HUES64 (cell line): ENCODE measurements around the gene BTBD2.

ENCODE experiments used
- H3K27ac ChIP-seq: 2 replicates; pipeline ENCODE4 v1.7.0; 2013; ENCODE audit warnings: low read depth, low read length, inconsistent platforms
- H3K27me3 ChIP-seq: 2 replicates; pipeline ENCODE4 v1.6.1; 2013; ENCODE audit warnings: mild to moderate bottlenecking, low read length; ENCODE audit not compliant: insufficient read depth
- H3K36me3 ChIP-seq: 2 replicates; pipeline ENCODE4 v1.6.1; 2013; ENCODE audit warnings: mild to moderate bottlenecking, low read length; ENCODE audit not compliant: insufficient read depth
- H3K4me1 ChIP-seq: 2 replicates; pipeline ENCODE4 v1.6.1; 2013; ENCODE audit warnings: mild to moderate bottlenecking, low read length, moderate library complexity; ENCODE audit not compliant: insufficient read depth
- H3K4me3 ChIP-seq: 2 replicates; pipeline ENCODE4 v1.5.1; 2013; ENCODE audit warnings: mild to moderate bottlenecking, low read length, moderate library complexity
- H3K9ac ChIP-seq: 2 replicates; pipeline ENCODE4 v1.6.1; 2013; ENCODE audit warnings: mild to moderate bottlenecking, low read depth, low read length
- H3K9me3 ChIP-seq: 2 replicates; pipeline ENCODE4 v1.6.1; 2013; ENCODE audit warnings: low read depth, low read length; ENCODE audit not compliant: insufficient read depth
- WGBS: fragments of 150-250, 120-280 bp; methylation state at CpG from one replicate; pipeline ENCODE4 v1.1.7; 2013; ENCODE audit warnings: missing lambda C conversion rate; 5-methylcytosine and 5-hydroxymethylcytosine counted together

The BTBD2 gene

DNA sequence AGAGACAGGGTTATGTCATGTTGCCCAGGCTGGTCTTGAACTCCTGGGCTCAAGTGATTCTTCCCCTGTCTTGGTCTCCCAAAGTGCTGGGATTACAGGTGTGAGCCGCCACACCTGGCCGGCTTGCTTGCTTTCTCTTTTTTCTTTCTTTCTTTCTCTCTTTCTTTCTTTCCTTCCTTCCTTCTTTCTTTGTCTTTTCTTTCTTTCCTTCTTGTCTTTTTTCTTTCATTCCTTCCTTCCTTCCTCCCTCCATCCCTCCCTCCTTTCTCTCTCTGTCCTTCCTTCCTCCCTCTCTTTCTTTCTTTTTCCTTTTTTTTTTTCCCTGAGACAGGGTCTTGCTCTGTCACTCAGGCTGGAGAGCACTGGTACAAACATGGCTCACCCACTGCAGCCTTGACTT lies 6.8 kb upstream of the BTBD2 start:
- no peak overlapping the region for H3K27ac ChIP-seq
- 97% methylated on average over 2 of the region's 2 CpGs for WGBS
- H3K9ac ChIP-seq: no peak overlapping the region
- no peaks in the 10 kb centered on the region for H3K36me3 ChIP-seq
- no peaks in the 10 kb centered on the region for H3K4me1 ChIP-seq
- no peaks in the 10 kb centered on the region for H3K27me3 ChIP-seq
- H3K4me3 ChIP-seq: no peak overlapping the region
- peaks cover 4% of the 10 kb centered on the region; the same call in 1 of the 2 replicates for H3K9me3 ChIP-seq

DNA sequence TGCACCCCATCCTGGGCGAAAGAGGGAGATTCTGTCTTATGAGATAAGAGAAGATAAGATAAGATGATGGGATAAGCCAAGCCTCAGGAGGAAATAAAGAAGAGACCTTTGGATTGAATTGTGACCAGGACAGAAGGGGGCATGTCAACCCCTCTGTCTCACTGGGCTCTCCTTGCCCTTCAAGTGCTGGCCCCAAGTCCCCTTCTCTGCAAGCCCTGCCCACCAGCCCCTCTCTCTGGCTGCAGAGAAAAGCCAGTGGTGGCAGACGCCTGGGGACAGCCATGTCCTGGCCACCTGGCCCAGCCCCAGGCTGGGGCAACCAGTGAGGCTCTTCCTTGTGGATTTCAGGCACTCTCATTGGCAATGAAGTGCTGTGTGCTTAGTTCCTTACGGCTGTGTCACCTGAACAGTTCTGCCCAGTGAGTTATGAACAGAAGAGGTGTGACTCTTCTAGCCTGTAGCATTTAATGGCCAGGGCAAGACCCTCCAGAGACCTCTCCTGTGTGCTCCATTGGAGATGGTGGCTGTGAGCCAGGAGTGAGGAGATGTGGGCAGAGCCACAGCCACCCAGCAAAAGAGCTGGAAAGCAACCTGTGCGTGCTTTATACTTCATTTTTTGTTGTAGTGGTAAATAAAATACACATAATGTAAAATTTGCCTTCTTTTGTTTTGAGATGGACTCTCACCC lies 6.1 kb upstream of the BTBD2 start:
- Histone ChIP-seq H3K27ac (no peak overlapping the region), H3K27me3 (no peaks in the 10 kb centered on the region), H3K36me3 (no peaks in the 10 kb centered on the region), H3K4me1 (no peaks in the 10 kb centered on the region), H3K9me3 (peaks cover 4% of the 10 kb centered on the region; the same call in 1 of the 2 replicates), H3K9ac (no peak overlapping the region), H3K4me3 (no peak overlapping the region)
- 83% methylated on average over 4 of the region's 4 CpGs for WGBS

DNA sequence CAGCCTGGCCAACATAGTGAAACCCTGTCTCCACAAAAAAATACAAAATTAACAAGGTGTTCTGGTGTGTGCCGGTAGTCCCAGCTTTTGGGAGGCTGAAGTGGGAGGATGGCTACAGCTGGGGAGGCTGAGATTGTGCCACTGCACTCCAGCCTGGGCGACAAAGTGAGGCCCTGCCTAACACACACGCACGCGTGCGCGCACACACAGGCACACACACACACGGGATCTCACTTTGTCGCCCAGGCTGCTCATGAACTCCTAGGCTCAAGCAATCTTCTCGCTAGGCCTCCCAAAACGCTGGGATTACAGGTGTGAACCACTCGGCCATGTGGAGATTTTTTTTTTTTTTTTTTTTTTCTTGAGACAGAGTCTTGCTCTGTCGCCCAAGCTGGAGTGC lies 3.2 kb upstream of the BTBD2 start:
- no peaks in the 10 kb centered on the region for H3K4me1 ChIP-seq
- no peak overlapping the region for H3K4me3 ChIP-seq
- H3K9me3 ChIP-seq: no peaks in the 10 kb centered on the region
- no peaks in the 10 kb centered on the region for H3K36me3 ChIP-seq
- WGBS: 91% methylated on average over 12 of the region's 13 CpGs
- H3K27me3 ChIP-seq: no peaks in the 10 kb centered on the region
- H3K9ac ChIP-seq: no peak overlapping the region
- no peak overlapping the region for H3K27ac ChIP-seq

DNA sequence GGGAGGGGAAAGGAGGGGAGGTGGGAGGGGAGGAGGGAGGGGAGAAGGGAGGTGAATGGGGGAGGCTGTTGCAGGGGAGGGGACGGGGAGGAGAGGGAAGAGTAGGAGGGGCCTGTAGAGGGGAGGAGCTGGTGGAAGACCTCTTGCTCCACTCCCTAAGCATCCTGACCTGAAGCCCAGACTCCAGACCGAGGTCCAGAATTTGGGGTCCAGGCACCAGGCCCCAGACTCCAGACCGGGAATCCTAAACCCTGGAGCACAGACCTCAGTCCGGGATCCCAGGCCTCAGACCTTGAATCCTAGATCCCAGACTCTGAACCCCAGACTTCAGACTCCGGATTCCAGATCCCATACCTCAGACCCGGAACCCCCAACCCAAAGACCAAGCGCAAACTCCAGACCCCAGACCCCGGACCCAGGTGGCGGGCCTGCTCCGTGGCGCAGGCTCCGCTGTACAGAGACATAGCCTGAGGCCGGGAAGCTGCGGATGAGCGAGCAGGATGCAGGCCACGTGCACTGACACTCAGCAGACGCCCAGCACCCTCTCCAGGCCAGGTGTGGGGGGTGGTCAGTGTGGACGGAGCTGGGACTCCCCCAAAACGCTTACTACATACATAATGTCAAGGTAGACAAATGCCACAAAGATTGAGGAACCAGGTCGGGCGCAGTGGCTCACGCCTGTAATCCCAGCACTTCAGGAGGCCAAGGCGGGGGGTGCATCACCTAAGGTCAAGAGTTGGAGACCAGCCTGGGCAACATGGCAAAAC lies 710 bp upstream of the BTBD2 start:
- Histone ChIP-seq H3K27ac (no peak overlapping the region), H3K9me3 (no peaks in the 10 kb centered on the region), H3K27me3 (no peaks in the 10 kb centered on the region), H3K4me3 (peak overlapping the region; percentile 45), H3K36me3 (no peaks in the 10 kb centered on the region), H3K4me1 (no peaks in the 10 kb centered on the region), H3K9ac (no peak overlapping the region)
- WGBS: 87% methylated on average over 22 of the region's 23 CpGs

DNA sequence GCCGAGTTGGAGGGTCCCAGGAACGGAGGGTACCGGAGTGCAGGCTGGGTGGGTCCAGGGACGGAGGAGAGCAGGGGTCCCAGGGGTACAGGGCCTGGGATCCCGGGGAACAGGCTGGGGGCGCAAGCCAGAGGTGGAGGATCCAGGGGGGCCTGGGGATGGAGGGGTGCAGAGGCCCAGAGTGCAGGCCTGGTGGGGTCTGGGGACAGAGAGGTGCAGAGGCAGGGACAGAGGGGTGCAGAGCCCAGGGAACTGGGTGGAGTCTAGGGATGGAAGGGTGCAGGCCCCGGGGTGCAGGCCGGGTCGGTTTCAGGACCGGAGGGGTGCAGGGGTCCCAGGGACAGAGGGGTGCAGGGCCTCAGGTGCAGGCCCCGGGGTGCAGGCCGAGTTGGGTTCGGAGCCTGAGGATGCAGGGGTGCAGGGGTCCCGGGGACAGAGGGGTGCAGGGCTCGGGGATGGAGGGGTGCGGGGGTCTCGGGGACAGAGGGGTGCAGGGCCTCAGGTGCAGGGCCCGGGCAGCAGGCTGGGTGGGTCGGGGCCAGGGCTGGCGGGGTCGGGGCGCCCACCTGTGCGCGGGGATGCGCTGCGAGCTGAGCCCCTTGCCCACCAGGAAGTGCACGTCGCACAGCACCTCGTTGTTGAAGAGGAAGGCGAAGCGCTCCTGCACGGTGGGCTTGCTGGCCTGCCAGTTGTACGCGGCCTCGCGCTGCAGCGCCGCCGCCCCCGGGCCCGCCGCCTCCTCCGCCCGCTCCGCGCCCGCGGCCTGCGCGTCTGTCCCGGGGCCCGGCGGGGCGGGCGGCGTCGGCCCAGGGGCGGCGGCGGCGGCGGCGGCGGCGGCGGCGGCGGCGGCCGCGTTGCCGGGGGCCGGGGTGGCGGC lies 545 bp downstream of the BTBD2 start:
- Histone ChIP-seq H3K36me3 (peaks cover 2% of the 10 kb centered on the region; the same call in 1 of the 2 replicates), H3K9me3 (no peaks in the 10 kb centered on the region), H3K4me1 (no peaks in the 10 kb centered on the region), H3K9ac (peak overlapping the region; percentile 79), H3K4me3 (peak overlapping the region; percentile 75), H3K27me3 (no peaks in the 10 kb centered on the region), H3K27ac (no peak overlapping the region)
- 14% methylated on average over 74 of the region's 74 CpGs for WGBS

DNA sequence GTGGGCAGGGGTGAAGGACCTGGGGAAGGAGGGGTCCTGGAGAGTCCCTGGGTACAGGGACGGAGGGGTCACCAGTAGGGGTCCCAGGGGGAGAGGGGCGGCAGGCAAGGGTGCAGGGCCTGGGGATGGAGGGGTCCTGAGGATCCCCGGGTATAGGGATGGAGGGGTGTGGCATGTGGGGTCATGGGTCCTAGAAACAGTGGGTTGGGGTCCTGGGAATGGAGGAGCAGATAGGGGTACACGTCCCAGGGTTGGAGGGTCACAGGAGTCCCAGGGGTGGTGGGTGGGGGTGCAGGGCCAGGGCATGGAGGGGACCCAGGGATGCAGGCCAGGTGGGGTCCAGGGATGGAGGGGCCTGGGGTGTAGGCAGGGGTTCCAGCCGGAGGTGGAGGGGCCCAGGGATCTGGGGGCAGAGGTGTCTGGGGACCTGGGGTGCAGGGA lies 1.4 kb downstream of the BTBD2 start:
- H3K4me3 ChIP-seq: no peak overlapping the region
- no peak overlapping the region for H3K27ac ChIP-seq
- H3K27me3 ChIP-seq: no peaks in the 10 kb centered on the region
- 88% methylated on average over 5 of the region's 5 CpGs for WGBS
- no peak overlapping the region for H3K9ac ChIP-seq
- H3K4me1 ChIP-seq: no peaks in the 10 kb centered on the region
- H3K9me3 ChIP-seq: no peaks in the 10 kb centered on the region
- peaks cover 2% of the 10 kb centered on the region; the same call in 1 of the 2 replicates for H3K36me3 ChIP-seq

DNA sequence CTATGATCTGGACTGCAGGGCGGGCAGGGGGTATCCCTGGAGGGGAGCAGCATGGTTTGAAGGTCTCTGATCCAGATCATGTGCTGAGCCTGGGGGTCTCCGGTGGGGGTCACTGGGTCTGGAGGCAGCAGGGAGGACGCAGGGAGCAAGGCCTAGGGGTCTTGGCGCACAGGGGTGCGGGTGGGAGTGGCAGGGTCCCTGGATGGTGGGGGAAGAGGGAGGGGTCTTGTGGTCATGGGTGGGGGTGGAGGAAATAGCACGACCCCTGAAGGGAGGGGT lies 1.9 kb downstream of the BTBD2 start:
- Histone ChIP-seq H3K9ac (no peak overlapping the region), H3K4me1 (no peaks in the 10 kb centered on the region), H3K27ac (no peak overlapping the region), H3K9me3 (no peaks in the 10 kb centered on the region), H3K36me3 (peaks cover 3% of the 10 kb centered on the region; the same call in 1 of the 2 replicates), H3K4me3 (no peak overlapping the region), H3K27me3 (no peaks in the 10 kb centered on the region)
- 88% methylated on average over 6 of the region's 6 CpGs for WGBS

DNA sequence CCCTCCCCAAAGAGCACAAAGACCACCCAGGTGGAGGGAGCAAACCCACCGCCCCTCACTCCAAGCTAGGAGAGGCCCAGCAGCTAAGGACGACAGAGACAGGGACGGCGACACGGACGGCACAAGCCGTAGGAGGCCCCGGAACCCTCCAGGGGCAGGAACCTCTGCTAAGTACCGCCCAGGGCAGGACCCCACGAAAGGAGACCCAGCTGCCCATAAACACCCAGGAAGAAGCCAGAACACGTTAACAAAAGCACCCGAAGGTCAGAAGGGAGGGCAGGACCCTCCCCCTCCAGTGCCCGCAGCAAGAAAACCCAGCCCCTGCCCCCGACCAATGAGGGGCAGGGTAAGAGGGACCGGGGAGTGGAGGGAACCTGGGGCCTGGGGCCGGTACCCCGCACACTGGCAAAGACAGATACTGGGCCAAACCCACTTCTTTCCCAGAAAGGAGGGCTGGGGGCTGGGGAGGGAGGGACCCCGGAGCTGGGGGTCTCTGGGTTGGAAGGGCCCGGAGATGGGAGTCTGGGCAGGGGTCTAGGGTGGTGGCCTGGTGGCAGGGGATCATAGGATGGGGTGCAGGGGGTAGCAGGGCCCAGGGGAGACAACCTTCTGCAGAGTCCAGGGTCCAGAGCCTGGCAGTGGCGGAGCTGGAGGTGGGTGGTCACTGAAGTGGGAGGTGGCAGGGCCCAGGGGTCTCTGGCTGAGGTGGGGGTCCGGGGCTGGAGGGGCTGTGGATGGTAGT lies 2.4 kb downstream of the BTBD2 start:
- H3K9me3 ChIP-seq: no peaks in the 10 kb centered on the region
- H3K4me3 ChIP-seq: no peak overlapping the region
- 84% methylated on average over 21 of the region's 21 CpGs for WGBS
- H3K27me3 ChIP-seq: no peaks in the 10 kb centered on the region
- no peak overlapping the region for H3K27ac ChIP-seq
- H3K36me3 ChIP-seq: peaks cover 4% of the 10 kb centered on the region; the same call in 1 of the 2 replicates
- no peaks in the 10 kb centered on the region for H3K4me1 ChIP-seq
- no peak overlapping the region for H3K9ac ChIP-seq

DNA sequence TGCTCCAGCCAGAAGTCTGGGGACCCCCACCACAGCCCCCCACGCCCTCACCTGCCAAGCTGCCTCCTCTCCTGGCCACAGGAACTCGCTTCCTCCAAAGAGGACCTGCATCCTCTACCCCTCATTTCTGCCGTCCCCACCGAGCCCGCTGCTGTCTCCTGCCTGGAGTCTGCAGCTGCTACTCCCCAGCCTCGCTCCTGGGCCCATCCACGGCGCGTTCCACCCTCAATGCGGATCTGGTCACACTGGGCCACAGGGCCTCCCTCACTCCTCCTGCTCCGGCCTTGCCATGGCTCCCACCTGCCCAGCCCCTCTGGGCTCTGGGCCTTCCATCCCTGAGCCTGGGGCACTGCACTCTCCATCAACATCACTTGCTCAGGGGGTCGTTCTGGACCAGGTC lies 4.3 kb downstream of the BTBD2 start:
- Histone ChIP-seq H3K9me3 (no peaks in the 10 kb centered on the region), H3K4me1 (no peaks in the 10 kb centered on the region), H3K27me3 (no peaks in the 10 kb centered on the region), H3K27ac (no peak overlapping the region), H3K9ac (no peak overlapping the region), H3K4me3 (no peak overlapping the region), H3K36me3 (peaks cover 4% of the 10 kb centered on the region; the same call in 1 of the 2 replicates)
- 96% methylated on average over 12 of the region's 12 CpGs for WGBS

DNA sequence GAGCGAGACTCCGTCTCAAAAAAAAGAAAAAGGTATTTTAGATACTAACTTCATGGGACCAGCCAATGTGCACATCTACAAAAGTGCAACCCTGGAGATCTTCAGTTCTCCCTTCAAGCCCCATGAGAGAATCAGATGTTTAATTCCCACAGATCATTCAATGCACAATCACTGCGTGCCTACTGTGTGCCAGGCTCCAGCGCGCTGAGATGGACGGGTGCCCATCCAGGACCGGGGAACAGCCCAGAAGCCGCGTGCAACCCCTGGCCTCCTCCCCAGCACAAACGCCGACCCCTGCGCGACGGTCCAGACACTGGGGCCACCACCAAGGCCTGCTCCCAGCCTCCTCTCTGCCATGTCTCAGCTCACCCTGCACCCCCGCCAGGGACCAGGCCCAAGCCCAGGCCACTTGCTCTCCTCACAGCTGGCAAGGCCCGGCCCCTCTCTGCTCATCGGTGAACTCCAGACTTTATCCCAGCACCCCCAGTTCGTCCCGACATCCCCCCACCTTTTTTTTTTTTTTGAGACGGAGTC lies 5.3 kb downstream of the BTBD2 start:
- Histone ChIP-seq H3K27ac (no peak overlapping the region), H3K4me3 (no peak overlapping the region), H3K9ac (no peak overlapping the region), H3K9me3 (no peaks in the 10 kb centered on the region), H3K4me1 (no peaks in the 10 kb centered on the region), H3K27me3 (no peaks in the 10 kb centered on the region), H3K36me3 (peaks cover 4% of the 10 kb centered on the region; the same call in 1 of the 2 replicates)
- 96% methylated on average over 20 of the region's 20 CpGs for WGBS
